GM21423 (cell line): Measurements from ENCODE around the gene NAV2.

Source experiments
- ATAC-seq: cut with Tn5 transposase; IDR thresholded peaks from one replicate; pipeline ENCODE4 v1.9.1; 2021; ENCODE audit warnings: mild to moderate bottlenecking, moderate library complexity; ENCODE audit not compliant: unreplicated experiment

The NAV2 gene

GRCh38 chr11:20047769-20048154 is 335.1 kb downstream of the NAV2 start:
- ATAC-seq, result no peak

GRCh38 chr11:20048246-20048645 is 335.6 kb downstream of the NAV2 start:
- no peak for ATAC-seq

GRCh38 chr11:20048707-20049106 is 336.1 kb downstream of the NAV2 start:
- ATAC-seq, result no peak

- no peak for ATAC-seq
Observed at GRCh38 chr11:20049231-20049630, 336.6 kb downstream of the NAV2 start.

GRCh38 chr11:20050048-20050447 is 337.4 kb downstream of the NAV2 start:
- no peak for ATAC-seq

- no peak for ATAC-seq
Observed at GRCh38 chr11:20050551-20051333, 338.1 kb downstream of the NAV2 start.

- ATAC-seq, result no peak
Observed at GRCh38 chr11:20051469-20052399, 339.1 kb downstream of the NAV2 start.

GRCh38 chr11:20053572-20053971 is 340.9 kb downstream of the NAV2 start:
- ATAC-seq, result no peak

- no peak for ATAC-seq
Observed at GRCh38 chr11:20054584-20054983, 341.9 kb downstream of the NAV2 start.

- no peak for ATAC-seq
Observed at GRCh38 chr11:20055312-20055711, 342.7 kb downstream of the NAV2 start.

- ATAC-seq, result no peak
Observed at GRCh38 chr11:20056109-20056949, 343.7 kb downstream of the NAV2 start.

GRCh38 chr11:20056950-20057943 is 344.6 kb downstream of the NAV2 start:
- no peak for ATAC-seq

- no peak for ATAC-seq
Observed at GRCh38 chr11:20058749-20059458, 346.3 kb downstream of the NAV2 start.

GRCh38 chr11:20059587-20060021 is 347.0 kb downstream of the NAV2 start:
- no peak for ATAC-seq

GRCh38 chr11:20060181-20060580 is 347.5 kb downstream of the NAV2 start:
- ATAC-seq, result no peak

- ATAC-seq, result no peak
Observed at GRCh38 chr11:20060647-20061205, 348.1 kb downstream of the NAV2 start.

GRCh38 chr11:20061776-20062175 is 349.1 kb downstream of the NAV2 start:
- ATAC-seq, result no peak

GRCh38 chr11:20064961-20065405 is 352.3 kb downstream of the NAV2 start:
- no peak for ATAC-seq

GRCh38 chr11:20065406-20065805 is 352.8 kb downstream of the NAV2 start:
- no peak for ATAC-seq
